HG03460 (cell line): ENCODE results near the gene RTL1.

Experiments used
- ATAC-seq: cut with Tn5 transposase; IDR thresholded peaks from one replicate; pipeline ENCODE4 v1.9.1; 2021; ENCODE audit not compliant: unreplicated experiment

The RTL1 gene

GRCh38 chr14:100882026-100882967 lies 21.2 kb downstream of the RTL1 start:
- no peak for ATAC-seq

DNA sequence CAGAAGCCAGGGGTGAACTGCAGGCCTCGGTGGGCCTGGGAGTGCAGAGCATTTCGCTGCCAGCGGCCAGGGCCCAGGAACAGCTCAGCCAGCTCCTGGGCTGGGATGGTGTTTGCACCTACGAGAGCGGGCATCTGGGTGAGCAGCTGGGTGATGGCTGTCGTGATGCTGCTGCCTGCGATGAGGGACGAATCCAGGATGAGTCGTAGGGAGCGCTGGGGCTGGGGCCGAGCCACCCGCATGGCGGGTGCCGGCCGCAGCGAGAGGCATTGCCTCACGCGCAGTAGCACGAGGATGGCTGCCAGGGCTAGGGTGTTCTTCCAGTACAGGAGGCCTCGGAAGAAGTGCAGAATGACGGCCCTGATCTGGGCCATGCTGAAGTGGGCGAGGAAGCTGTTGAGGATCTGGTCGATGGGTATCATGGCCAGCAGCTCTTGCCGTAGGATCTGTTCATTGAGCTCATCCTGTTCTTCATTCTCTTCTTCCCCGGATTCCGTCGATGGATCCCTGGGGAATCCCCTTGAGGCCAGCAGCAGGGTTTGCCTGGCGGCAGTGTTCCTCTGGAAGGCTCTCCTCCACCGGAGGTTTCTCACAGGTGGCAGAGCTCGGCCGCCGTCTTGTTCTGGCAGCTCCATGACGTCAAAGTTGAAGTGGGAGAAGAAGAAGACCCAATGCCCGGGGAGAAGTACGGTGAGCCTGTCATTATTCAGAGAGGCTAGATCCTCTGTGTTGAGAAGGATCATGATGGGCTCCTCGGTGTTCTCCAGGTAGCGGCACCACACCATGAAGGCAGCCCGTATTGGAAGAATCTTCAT lies 22.1 kb downstream of the RTL1 start:
- ATAC-seq: no peak

- no peak for ATAC-seq
These were observed 23.0 kb downstream of the RTL1 start for GRCh38 chr14:100880271-100881101.

GRCh38 chr14:100879782-100880181 lies 23.7 kb downstream of the RTL1 start:
- ATAC-seq: no peak

- no peak for ATAC-seq
These were observed 24.3 kb downstream of the RTL1 start for GRCh38 chr14:100879194-100879593.

GRCh38 chr14:100878271-100879146 lies 25.0 kb downstream of the RTL1 start:
- no peak for ATAC-seq

DNA sequence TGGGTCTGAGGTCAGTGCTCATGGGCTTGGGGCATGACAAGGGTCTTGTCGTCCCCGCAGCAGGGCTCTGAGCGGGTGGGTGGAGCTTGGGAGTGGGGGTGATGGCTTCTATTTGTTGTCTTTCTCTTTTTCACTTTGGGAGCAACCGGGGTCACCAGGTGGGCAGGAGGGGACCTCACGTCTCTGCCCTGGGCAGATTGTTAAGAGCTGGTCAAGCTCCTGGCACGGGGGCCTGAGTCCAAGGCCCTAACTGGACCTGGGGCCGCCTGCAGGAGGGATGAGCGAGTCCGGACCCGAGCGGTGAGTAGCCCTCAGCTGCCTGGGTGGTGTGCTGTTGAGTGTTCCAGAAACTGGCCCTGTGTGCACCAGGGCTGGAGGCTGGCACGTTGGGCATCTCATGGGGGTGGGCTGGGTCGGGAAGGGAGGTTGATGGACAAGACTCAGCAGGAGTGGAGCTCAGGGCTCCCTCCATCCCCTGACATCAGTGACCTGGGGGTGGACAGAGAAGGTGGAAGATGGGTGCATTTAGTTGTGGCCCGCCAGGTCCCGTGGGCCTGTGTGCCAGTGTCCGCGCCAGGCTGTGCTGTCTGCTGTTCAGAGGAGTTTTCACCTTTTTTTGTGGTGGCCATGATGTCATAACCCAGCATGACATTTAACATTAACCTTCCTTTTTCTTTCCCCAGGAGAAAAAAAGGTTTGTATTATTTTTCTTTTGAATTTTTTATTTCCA lies 27.5 kb downstream of the RTL1 start:
- ATAC-seq: no peak

DNA sequence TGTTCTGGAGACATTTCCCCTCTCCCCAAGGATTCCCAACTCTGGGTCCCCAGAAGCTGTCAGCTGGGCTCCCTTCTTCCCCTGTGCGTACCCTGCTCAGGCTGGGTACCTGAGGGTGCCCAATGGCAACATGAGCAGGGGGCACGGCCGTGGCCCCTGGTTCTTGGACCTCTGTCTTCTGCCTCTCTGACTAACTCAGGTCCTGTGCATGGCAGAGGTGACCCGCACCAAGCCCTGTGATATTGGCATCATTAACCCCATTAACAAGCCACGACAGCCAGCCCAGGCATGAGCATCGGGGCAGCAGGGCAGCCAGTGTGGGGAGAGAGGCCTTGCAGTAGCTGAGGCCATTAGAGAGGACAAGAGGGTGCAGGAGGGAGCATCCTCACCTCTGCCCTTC lies 28.4 kb downstream of the RTL1 start:
- ATAC-seq: no peak

GRCh38 chr14:100874411-100875091 lies 29.0 kb downstream of the RTL1 start:
- no peak for ATAC-seq

GRCh38 chr14:100874051-100874410 lies 29.5 kb downstream of the RTL1 start:
- no peak for ATAC-seq

DNA sequence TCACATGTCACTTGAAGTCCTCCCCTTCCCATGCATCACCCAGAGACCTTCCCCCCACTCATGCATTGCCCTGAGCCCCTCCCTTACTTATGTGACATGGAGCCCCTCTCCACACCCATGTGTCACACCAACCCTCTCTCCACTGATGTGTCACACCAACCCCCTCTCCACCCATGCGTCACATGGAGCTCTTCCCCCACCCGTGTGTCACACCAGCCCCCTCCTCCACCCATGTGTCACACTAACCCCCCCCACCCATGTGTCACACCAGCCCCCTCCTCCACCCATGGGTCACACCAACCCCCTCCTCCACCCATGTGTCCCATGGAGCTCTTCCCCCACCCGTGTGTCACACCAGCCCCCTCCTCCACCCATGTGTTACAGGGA lies 30.4 kb downstream of the RTL1 start:
- ATAC-seq: no peak

- no peak for ATAC-seq
These were observed 31.0 kb downstream of the RTL1 start for GRCh38 chr14:100872259-100873095.

GRCh38 chr14:100871234-100872186 lies 32.0 kb downstream of the RTL1 start:
- ATAC-seq: no peak

DNA sequence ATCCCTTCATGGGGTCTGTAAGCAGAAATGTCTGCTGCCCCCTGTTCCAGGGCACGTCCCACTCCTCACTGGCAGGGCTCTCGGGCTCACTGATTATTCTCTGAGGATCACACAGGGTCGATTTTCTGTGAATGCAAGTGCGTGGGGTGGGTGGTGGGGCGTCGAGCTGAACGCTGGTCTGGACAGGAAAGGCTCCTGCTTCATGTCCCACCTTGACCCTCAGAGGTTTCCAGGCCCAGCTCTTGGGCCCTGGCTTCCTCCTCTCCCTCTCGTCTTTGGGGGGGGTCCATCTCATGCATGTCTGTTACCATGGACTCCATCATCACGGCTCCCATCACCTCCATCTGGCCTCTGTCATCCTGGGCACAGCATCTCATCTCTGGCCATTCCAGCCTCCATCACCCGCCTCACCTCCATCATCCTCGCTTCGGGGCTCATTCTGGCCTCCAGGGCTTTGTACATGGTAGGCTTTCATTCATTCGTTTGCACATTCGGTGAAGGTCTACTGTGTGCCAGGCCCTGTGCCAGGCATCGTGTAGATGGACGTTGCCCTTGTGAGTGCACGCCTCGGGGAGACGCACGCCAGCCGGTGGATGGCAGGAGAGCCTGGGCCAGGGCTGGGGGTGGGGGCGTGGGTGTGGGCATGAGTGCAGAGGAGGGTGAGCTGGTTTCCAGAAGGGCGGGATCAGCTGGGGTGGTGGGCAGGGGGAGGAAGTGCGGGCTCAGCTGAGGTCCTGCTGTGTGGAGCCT lies 34.7 kb downstream of the RTL1 start:
- ATAC-seq: no peak

DNA sequence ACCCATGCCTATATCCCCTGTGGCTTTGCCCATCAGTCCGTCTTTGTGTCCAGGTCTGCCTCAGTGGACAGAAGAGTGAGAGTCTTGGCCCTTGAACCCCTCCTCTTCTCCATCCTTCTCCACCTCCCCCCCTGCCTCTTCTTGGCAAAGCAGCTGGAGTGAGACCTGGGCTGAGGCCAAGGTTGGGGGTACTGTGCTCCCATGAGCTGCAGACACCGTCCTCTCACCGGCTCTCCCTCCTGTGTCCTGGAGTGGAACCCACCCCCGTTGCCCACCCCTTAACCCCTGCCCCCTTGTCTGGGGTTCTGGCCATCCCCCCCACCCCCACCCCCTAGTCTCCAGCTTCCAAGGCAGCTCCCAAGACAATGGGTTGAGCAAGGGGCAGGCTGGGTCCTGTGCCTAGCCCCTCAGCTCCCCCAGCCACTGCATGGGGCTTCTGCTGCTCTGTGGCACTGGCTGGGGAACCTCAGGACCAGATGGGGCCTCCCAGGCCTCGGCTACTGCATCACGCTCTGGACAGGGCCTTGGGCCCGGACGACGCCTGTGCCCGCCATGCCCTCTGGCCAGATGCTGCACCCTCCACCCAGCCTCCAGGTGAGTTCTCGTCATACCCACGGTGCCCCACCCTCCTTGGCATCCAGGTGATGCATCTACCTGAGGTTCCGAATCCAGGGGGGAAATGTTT lies 35.7 kb downstream of the RTL1 start:
- no peak for ATAC-seq
